ENCODE data around the gene SPART. TPM values are rescaled to one million over a fixed set of nuclear protein-coding genes. Genes with fewer than 3 reads are reported as not detected.
"Not testable (repeated sequence)": the region's sequence is repeated elsewhere in the genome, so short reads cannot be mapped to it uniquely, and the experiment has no call there.

The SPART gene
- total RNA-seq, 1 donor from 2014 or later = 70.6 TPM

- no peak for DNase-seq (ENCODE audit: low read depth, low spot score)
- Mint-ChIP-seq H3K9me3 (no peaks in the 10 kb centered on the region), H3K4me1 (peaks cover 3% of the 10 kb centered on the region), H3K27ac (ENCODE audit: unreplicated experiment) (no peak overlapping the region), H3K4me3 (no peak overlapping the region), H3K27me3 (ENCODE audit: low read depth) (no peaks in the 10 kb centered on the region), H3K36me3 (ENCODE audit: low read depth) (peaks cover 23% of the 10 kb centered on the region)
- TF ChIP-seq, protein P1, sequence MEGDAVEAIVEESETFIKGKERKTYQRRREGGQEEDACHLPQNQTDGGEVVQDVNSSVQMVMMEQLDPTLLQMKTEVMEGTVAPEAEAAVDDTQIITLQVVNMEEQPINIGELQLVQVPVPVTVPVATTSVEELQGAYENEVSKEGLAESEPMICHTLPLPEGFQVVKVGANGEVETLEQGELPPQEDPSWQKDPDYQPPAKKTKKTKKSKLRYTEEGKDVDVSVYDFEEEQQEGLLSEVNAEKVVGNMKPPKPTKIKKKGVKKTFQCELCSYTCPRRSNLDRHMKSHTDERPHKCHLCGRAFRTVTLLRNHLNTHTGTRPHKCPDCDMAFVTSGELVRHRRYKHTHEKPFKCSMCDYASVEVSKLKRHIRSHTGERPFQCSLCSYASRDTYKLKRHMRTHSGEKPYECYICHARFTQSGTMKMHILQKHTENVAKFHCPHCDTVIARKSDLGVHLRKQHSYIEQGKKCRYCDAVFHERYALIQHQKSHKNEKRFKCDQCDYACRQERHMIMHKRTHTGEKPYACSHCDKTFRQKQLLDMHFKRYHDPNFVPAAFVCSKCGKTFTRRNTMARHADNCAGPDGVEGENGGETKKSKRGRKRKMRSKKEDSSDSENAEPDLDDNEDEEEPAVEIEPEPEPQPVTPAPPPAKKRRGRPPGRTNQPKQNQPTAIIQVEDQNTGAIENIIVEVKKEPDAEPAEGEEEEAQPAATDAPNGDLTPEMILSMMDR (conservative IDR thresholded peaks at IDR 0.05) = no peak
Observed at GRCh38 chr13:36328821-36329220, 17.4 kb downstream of the SPART start.

DNA sequence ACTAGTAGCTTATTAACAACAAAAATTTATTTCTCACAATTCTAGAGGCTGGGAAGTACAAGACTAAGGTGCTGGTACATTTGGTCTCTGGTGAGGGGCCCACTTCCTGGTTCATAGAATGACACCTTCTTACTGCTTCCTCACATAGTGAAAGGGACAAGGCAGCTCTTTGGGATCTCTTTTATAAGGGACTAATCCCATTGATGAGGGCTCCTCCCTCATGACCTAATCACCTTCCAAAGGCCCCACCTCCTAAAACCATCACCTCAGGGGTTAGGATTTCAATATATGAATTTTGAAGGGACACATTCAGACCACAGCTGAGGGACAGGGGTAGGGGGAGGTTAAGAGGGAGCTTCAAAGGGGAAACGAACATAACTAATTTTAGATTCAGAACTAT, 20.3 kb downstream of the SPART start:
- no peak overlapping the region for H3K27ac Mint-ChIP-seq (ENCODE audit: unreplicated experiment)
- peaks cover 28% of the 10 kb centered on the region for H3K36me3 Mint-ChIP-seq (ENCODE audit: low read depth)
- DNase-seq (ENCODE audit: low read depth, low spot score) = no peak
- H3K4me3 Mint-ChIP-seq = no peak overlapping the region
- TF ChIP-seq, protein P1 (conservative IDR thresholded peaks at IDR 0.05) = no peak
- no peaks in the 10 kb centered on the region for H3K9me3 Mint-ChIP-seq
- H3K27me3 Mint-ChIP-seq (ENCODE audit: low read depth) = no peaks in the 10 kb centered on the region
- no peaks in the 10 kb centered on the region for H3K4me1 Mint-ChIP-seq

DNA sequence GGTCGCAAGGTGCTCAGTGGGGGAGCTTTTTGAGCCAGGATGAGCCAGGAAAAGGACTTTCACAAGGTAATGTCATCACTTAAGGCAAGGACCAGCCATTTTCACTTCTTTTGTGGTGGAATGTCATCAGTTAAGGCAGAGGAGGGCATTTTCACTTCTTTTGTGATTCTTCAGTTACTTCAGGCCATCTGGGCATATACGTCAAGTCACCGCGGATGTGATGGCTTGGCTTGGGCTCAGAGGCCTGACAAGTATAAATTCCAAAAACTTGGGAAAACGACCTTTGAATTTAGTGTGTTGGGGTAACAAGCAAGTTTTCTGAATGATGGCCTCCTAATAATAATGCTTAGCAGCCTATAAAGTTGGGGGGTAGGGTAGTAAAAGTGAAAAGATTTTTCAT, 21.3 kb downstream of the SPART start:
- peaks cover 33% of the 10 kb centered on the region for H3K36me3 Mint-ChIP-seq (ENCODE audit: low read depth)
- not testable (repeated sequence) for H3K4me3 Mint-ChIP-seq; DNase-seq (ENCODE audit: low read depth, low spot score); H3K9me3 Mint-ChIP-seq; H3K4me1 Mint-ChIP-seq; H3K27ac Mint-ChIP-seq (ENCODE audit: unreplicated experiment); H3K27me3 Mint-ChIP-seq (ENCODE audit: low read depth)

DNA sequence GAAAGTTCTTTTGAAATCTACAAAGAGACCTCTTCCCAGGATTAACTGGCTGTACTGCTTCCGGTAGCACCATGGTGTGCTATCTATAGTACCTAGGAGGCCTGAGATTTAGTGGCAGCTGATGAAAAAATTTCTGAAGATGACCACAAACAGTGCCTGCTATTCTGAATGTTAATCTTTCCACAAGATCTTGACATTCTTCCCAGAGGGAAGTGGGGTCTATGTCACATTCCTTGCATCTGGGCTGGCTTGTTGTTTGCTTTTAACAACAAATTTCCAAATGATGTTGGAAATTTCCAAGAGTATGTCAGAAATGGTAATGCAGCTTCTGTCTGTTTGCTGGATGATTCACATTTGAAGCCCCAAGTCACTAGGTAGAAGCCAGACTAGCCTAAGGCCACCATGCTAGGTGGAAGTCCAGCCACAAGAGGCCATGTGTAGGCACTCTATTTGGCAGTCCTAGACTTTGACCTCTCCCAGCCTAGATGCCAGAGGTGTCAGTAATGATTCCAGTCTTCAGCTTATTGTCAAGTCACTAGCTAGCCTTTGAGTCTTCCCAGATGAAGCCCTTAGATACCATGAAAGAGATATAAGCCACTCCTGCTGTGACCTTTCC, 22.1 kb downstream of the SPART start:
- no peaks in the 10 kb centered on the region for H3K4me1 Mint-ChIP-seq
- H3K4me3 Mint-ChIP-seq = no peak overlapping the region
- H3K27ac Mint-ChIP-seq (ENCODE audit: unreplicated experiment) = no peak overlapping the region
- H3K9me3 Mint-ChIP-seq = no peaks in the 10 kb centered on the region
- H3K27me3 Mint-ChIP-seq (ENCODE audit: low read depth) = no peaks in the 10 kb centered on the region
- TF ChIP-seq, protein P1 (conservative IDR thresholded peaks at IDR 0.05) = no peak
- DNase-seq (ENCODE audit: low read depth, low spot score) = no peak
- peaks cover 39% of the 10 kb centered on the region for H3K36me3 Mint-ChIP-seq (ENCODE audit: low read depth)

DNA sequence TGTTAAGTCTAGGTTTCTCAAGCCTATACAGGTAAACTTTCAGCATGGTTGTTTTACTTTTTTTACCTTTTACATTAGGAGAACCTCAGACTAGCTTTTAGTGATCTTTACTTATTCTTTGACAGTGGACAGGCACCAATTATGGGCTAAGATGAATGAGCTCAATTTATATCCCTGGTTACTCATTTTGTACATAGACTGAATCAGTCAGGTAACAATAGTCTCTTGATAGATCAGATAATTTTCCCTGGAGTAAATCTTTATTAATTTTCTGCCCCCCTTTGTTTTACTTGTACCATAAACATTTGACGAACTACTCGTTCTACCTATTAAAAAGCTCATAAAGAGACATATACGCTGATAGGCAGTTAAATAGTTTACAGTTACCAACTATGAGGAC, 22.8 kb downstream of the SPART start:
- no peak for DNase-seq (ENCODE audit: low read depth, low spot score)
- H3K27me3 Mint-ChIP-seq (ENCODE audit: low read depth) = no peaks in the 10 kb centered on the region
- TF ChIP-seq, protein P1 (conservative IDR thresholded peaks at IDR 0.05) = no peak
- H3K27ac Mint-ChIP-seq (ENCODE audit: unreplicated experiment) = no peak overlapping the region
- peaks cover 34% of the 10 kb centered on the region for H3K36me3 Mint-ChIP-seq (ENCODE audit: low read depth)
- no peaks in the 10 kb centered on the region for H3K9me3 Mint-ChIP-seq
- no peaks in the 10 kb centered on the region for H3K4me1 Mint-ChIP-seq
- H3K4me3 Mint-ChIP-seq = no peak overlapping the region

DNA sequence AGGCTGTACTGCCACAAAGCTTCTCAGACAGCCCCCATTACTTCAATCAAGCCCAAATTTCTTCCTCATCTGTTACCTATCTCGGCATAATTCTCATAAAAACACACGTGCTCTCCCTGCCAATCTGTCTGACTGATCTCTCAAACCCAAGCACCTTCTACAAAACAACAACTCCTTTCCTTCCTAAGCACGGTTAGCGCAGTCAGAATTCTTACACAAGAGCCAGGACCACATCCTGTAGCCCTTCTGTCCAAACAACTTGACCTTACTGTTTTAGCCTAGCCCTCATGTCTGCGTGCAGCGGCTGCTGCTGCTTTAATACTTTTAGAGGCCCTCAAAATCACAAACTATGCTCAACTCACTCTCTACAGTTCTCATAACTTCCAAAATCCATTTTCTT, 26.4 kb downstream of the SPART start:
- H3K27ac Mint-ChIP-seq (ENCODE audit: unreplicated experiment); H3K4me1 Mint-ChIP-seq; H3K4me3 Mint-ChIP-seq; H3K9me3 Mint-ChIP-seq; H3K27me3 Mint-ChIP-seq (ENCODE audit: low read depth); DNase-seq (ENCODE audit: low read depth, low spot score): not testable (repeated sequence)
- peaks cover 35% of the 10 kb centered on the region for H3K36me3 Mint-ChIP-seq (ENCODE audit: low read depth)

Data from neural crest cell (in vitro differentiated cells).